ENCODE data around the gene IL6ST. TPM values are rescaled to one million over a fixed set of nuclear protein-coding genes. Genes with fewer than 3 reads are reported as not detected.

Gene IL6ST
- total and polyA plus RNA-seq, 2 experiments from 2014 or later, result 219 to 503 TPM

- Histone ChIP-seq H3K36me3 (replicated peaks; ENCODE audit: insufficient read depth, low read depth) (no peaks in the 10 kb centered on the region), H3K79me2 (peaks cover 99% of the 10 kb centered on the region), H4K20me1 (ENCODE audit: insufficient read depth, poor library complexity, severe bottlenecking) (peaks cover 92% of the 10 kb centered on the region), H3K4me1 (ENCODE audit: insufficient read depth) (peaks cover 10% of the 10 kb centered on the region), H3K4me2 (peak overlapping the region; percentile 6), H3K9me2 (replicated peaks; ENCODE audit: insufficient read depth) (no peaks in the 10 kb centered on the region), H3K4me3 (no peak overlapping the region), H2AFZ (no peak overlapping the region), H3K27ac (no peak overlapping the region), H3K9me3 (ENCODE audit: low read depth) (no peaks in the 10 kb centered on the region), H3K27me3 (no peaks in the 10 kb centered on the region)
- 93% methylated on average over 2 of the region's 2 CpGs for WGBS (ENCODE audit: low lambda C conversion rate, missing lambda C conversion rate)
- no peak for TF ChIP-seq CTCF (IDR thresholded peaks at IDR 0.05; ENCODE audit: poor library complexity)
- no peak for TF ChIP-seq EZH2 (IDR thresholded peaks at IDR 0.05; ENCODE audit: borderline replicate concordance)
- TF ChIP-seq EZH2phosphoT487 (IDR thresholded peaks at IDR 0.05; ENCODE audit: low read depth, severe bottlenecking, unreplicated experiment), result no peak
- no peak for DNase-seq (ENCODE audit: low spot score)
Measured at GRCh38 chr5:55983986-55984385, 10.8 kb downstream of the IL6ST start.

- Histone ChIP-seq H4K20me1 (ENCODE audit: insufficient read depth, poor library complexity, severe bottlenecking) (peaks cover 92% of the 10 kb centered on the region), H2AFZ (no peak overlapping the region), H3K9me2 (replicated peaks; ENCODE audit: insufficient read depth) (no peaks in the 10 kb centered on the region), H3K4me2 (peak overlapping the region; percentile 6), H3K36me3 (replicated peaks; ENCODE audit: insufficient read depth, low read depth) (no peaks in the 10 kb centered on the region), H3K27me3 (no peaks in the 10 kb centered on the region), H3K9me3 (ENCODE audit: low read depth) (no peaks in the 10 kb centered on the region), H3K4me1 (ENCODE audit: insufficient read depth) (peaks cover 8% of the 10 kb centered on the region), H3K4me3 (no peak overlapping the region), H3K27ac (peak overlapping the region; percentile 1), H3K79me2 (peaks cover 99% of the 10 kb centered on the region)
- DNase-seq (ENCODE audit: low spot score), result peak; percentile 35
- TF ChIP-seq EZH2 (IDR thresholded peaks at IDR 0.05; ENCODE audit: borderline replicate concordance), result no peak
- peak; percentile 44 for TF ChIP-seq CTCF (IDR thresholded peaks at IDR 0.05; ENCODE audit: poor library complexity)
- no peak for TF ChIP-seq EZH2phosphoT487 (IDR thresholded peaks at IDR 0.05; ENCODE audit: low read depth, severe bottlenecking, unreplicated experiment)
- 52% methylated on average over 5 of the region's 5 CpGs for WGBS (ENCODE audit: low lambda C conversion rate, missing lambda C conversion rate)
Measured at GRCh38 chr5:55982957-55983381, 11.8 kb downstream of the IL6ST start.

GRCh38 chr5:55973296-55973695, 21.5 kb downstream of the IL6ST start:
- Histone ChIP-seq H3K79me2 (peaks cover 94% of the 10 kb centered on the region), H3K36me3 (replicated peaks; ENCODE audit: insufficient read depth, low read depth) (no peaks in the 10 kb centered on the region)

More at GRCh38 chr5:55973296-55973695, 21.5 kb downstream of the IL6ST start:
- TF ChIP-seq CTCF (IDR thresholded peaks at IDR 0.05; ENCODE audit: poor library complexity) (no peak), EZH2 (IDR thresholded peaks at IDR 0.05; ENCODE audit: borderline replicate concordance) (no peak), EZH2phosphoT487 (IDR thresholded peaks at IDR 0.05; ENCODE audit: low read depth, severe bottlenecking, unreplicated experiment) (no peak)
- peak overlapping the region; percentile 7 for H3K4me2 ChIP-seq
- H4K20me1 ChIP-seq (ENCODE audit: insufficient read depth, poor library complexity, severe bottlenecking), result peaks cover 19% of the 10 kb centered on the region
- H3K9me2 ChIP-seq (replicated peaks; ENCODE audit: insufficient read depth), result no peaks in the 10 kb centered on the region
- H3K9me3 ChIP-seq (ENCODE audit: low read depth), result no peaks in the 10 kb centered on the region
- H3K4me1 ChIP-seq (ENCODE audit: insufficient read depth), result peaks cover 3% of the 10 kb centered on the region
- no peak overlapping the region for H2AFZ ChIP-seq
- DNase-seq (ENCODE audit: low spot score), result no peak
- H3K27me3 ChIP-seq, result no peaks in the 10 kb centered on the region
- WGBS (ENCODE audit: low lambda C conversion rate, missing lambda C conversion rate), result 70% methylated on average over 4 of the region's 4 CpGs
- peak overlapping the region; percentile 20 for H3K27ac ChIP-seq
- no peak overlapping the region for H3K4me3 ChIP-seq
